ENCODE measurements around the gene NF1.

GRCh38 chr17:31339906-31340661 lies 245.3 kb downstream of the NF1 start:
- TF ChIP-seq CTCF (IDR thresholded peaks at IDR 0.05), result no peak
- TF ChIP-seq POLR2A (IDR thresholded peaks at IDR 0.05), result no peak

Data from heart left ventricle (tissue), 13 donors.